Activated CD4-positive, alpha-beta T cell treated with anti-CD3 and anti-CD28 coated beads for 4 hours (primary cell): ENCODE results near the gene GOLGA6D.
"Not testable (repeated sequence)": the region's sequence is repeated elsewhere in the genome, so short reads cannot be mapped to it uniquely, and the experiment has no call there.

Experiments used
- DNase-seq, 2 donors: peaks; one replicate each; pipeline ENCODE4 v3.0.0-alpha.2; 2020

Gene GOLGA6D

GRCh38 chr15:75282572-75282971 lies at the start of gene GOLGA6D:
Gene GOLGA6D, plus strand, starts transcription at chr15:75282835. Its CDS starts 41 bp downstream, at chr15:75282876.
- DNase-seq: not testable (repeated sequence)

GRCh38 chr15:75233504-75234190 lies 49.0 kb upstream of the GOLGA6D start:
- DNase-seq: no peak

- DNase-seq: no peak
Measured at GRCh38 chr15:75234191-75234810, 48.3 kb upstream of the GOLGA6D start.

- no peak for DNase-seq
Measured at GRCh38 chr15:75235051-75235673, 47.5 kb upstream of the GOLGA6D start.

GRCh38 chr15:75235760-75236729 lies 46.6 kb upstream of the GOLGA6D start:
- no peak for DNase-seq

- DNase-seq: no peak
Measured at GRCh38 chr15:75237316-75237982, 45.2 kb upstream of the GOLGA6D start.

GRCh38 chr15:75238150-75238549 lies 44.5 kb upstream of the GOLGA6D start:
- DNase-seq: no peak

- not testable (repeated sequence) for DNase-seq
Measured at GRCh38 chr15:75245741-75246140, 36.9 kb upstream of the GOLGA6D start.

GRCh38 chr15:75248991-75249390 lies 33.6 kb upstream of the GOLGA6D start:
- not testable (repeated sequence) for DNase-seq

GRCh38 chr15:75249726-75250125 lies 32.9 kb upstream of the GOLGA6D start:
- DNase-seq: no peak

GRCh38 chr15:75251343-75251742 lies 31.3 kb upstream of the GOLGA6D start:
- DNase-seq: not testable (repeated sequence)

- DNase-seq: not testable (repeated sequence)
Measured at GRCh38 chr15:75252285-75252684, 30.4 kb upstream of the GOLGA6D start.

- DNase-seq: not testable (repeated sequence)
Measured at GRCh38 chr15:75258034-75258433, 24.6 kb upstream of the GOLGA6D start, which contains the start of gene GOLGA6C. Gene GOLGA6C, plus strand, starts transcription at chr15:75258334. Its CDS starts 265 bp downstream, at chr15:75258599.

- DNase-seq: not testable (repeated sequence)
Measured at GRCh38 chr15:75258620-75259343, 23.9 kb upstream of the GOLGA6D start.

GRCh38 chr15:75259873-75260272 lies 22.8 kb upstream of the GOLGA6D start:
- not testable (repeated sequence) for DNase-seq

GRCh38 chr15:75273751-75274359 lies 8.8 kb upstream of the GOLGA6D start:
- DNase-seq: not testable (repeated sequence)

GRCh38 chr15:75274509-75275107 lies 8.0 kb upstream of the GOLGA6D start:
- peak; percentile 12 to 66 for DNase-seq

- not testable (repeated sequence) for DNase-seq
Measured at GRCh38 chr15:75275617-75276016, 7.0 kb upstream of the GOLGA6D start.

GRCh38 chr15:75278497-75278896 lies 4.1 kb upstream of the GOLGA6D start:
- DNase-seq: not testable (repeated sequence)

- DNase-seq: not testable (repeated sequence)
Measured at GRCh38 chr15:75284152-75284551, 1.5 kb downstream of the GOLGA6D start.
